NCI-H2029 (cell line): ENCODE results near the gene CDK18.
A peak's percentile ranks its signal among the peaks of the same experiment; 100 is the strongest.
"Not testable (repeated sequence)": the region's sequence is repeated elsewhere in the genome, so short reads cannot be mapped to it uniquely, and the experiment has no call there.

ENCODE experiments used
- DNase-seq: peaks from one replicate; lab custom pipeline; 2025; lab: John Stamatoyannopoulos, UW

CDK18 gene

DNA sequence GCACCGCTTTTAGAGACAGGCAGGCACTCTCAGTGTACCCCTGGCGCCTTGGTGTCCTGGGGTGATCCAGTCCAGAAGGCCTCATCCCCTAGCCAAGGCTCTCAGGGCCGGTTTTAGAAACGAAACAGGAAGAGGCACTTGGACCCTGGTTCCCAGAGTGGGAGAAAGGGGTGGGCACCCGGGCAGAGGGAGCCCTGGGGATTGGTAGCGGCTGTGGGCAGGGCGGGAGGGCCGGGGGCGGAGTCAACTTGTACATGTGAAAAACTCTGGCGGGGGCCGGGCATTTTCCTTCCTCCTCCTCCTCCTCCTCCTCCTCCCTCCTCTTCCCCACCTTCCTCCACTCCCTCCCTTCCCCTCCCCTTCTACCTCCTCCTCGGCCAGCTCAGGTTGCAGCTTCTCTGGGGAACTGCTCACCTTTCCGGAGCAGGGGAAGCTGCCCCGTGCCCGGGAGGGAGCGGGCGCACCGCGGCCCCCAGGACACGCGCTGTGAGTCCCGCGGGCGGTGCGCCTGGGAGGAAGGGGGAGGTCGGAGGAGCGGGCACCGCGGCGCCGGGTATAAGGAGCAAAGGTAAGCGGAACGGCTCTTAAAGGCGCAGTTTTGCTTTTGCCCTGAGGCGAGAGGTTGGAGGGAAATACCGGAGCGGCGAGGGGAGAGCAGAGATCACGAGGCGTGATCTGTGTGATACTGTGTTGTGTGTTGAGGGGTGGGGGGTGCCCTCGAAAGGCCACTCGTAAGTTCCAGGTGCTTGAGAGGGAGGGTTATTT, at the start of gene CDK18:
Gene CDK18 (plus strand): TSS at position 359 of the 765 bp plus-strand sequence. CDS start 18,499 bp downstream, outside the sequence.
- DNase-seq, result peak; percentile 89

DNA sequence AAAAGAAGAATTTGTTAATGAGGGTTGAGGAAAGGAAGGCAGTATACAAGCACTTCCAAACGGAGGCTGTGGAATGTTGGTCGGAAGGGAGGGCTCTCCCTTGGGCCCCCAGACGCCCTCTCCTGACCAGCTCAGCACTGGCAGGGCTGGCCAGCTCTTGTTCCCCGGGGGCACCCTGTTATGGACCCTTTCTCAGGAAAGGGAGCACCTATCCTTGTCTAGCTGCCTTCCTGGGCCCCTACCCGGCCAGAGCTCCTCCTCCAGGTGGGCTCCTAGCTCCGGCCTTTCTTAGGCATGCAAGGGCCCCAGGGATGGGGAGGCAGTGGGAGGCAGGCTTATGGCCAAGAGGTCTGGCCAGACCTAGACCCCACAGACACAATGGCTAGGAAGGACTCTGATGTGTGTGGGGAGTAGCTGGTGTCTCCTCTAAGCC, 49.5 kb upstream of the CDK18 start:
- DNase-seq, result no peak

GRCh38 chr1:205455581-205456382, 48.7 kb upstream of the CDK18 start, which contains the start of gene BLACAT1:
BLACAT1 (minus strand) TSS chr1:205456045.
- no peak for DNase-seq

GRCh38 chr1:205456383-205456867, 48.0 kb upstream of the CDK18 start:
- peak; percentile 11 for DNase-seq

GRCh38 chr1:205456868-205457745, 47.4 kb upstream of the CDK18 start:
- DNase-seq, result peak; percentile 47

GRCh38 chr1:205458777-205459566, 45.5 kb upstream of the CDK18 start:
- no peak for DNase-seq

DNA sequence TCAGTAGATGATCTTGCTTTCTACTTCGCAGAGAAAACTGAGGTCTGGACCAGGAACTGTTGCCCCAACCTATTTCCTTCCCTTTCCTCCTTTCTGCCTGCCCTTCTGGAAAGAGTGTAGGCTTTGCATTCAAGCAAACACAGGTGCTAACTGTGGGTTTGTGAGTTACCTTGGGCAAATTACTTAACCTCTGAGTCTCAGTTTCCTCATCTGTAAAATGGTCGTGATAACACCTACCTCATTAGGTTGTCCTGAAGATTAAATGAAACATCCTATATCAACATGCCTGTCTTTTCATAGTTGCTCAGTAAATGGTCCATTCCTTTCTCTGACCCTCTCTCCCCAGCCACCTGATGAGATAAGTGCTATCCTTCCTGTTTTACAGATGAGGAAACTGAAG, 39.1 kb upstream of the CDK18 start:
- no peak for DNase-seq

DNA sequence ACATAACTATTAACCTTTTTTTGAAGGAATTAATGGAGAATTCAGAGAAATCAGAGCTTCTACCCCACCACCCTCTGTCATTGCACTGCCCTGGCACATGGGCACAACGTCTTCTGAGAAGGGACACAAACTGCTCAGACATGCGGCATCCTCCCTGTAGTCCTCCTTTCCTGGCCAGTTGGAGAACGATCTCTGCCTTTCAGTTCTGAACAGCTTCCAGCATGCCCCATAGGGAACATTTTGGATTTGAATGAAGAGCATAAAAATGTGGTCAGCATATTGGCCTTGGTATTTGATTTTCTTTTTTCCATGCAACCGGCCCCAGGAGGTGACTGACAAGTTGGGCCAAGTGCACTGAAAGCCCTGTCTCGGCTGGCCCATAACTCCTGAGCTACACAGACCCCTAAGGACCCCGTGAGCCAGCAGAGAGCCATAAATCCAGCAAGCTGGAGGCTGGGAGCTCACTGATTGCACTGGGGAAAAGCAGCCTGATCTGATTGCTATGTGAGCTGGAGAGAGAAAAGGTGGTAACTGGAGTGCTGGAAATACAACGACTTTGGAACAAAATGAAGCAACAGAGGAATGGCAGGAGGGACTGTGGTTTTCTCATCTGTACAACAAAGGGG, 37.8 kb upstream of the CDK18 start:
- DNase-seq, result no peak

- DNase-seq, result no peak
Measured at GRCh38 chr1:205470131-205470530, 34.3 kb upstream of the CDK18 start.

DNA sequence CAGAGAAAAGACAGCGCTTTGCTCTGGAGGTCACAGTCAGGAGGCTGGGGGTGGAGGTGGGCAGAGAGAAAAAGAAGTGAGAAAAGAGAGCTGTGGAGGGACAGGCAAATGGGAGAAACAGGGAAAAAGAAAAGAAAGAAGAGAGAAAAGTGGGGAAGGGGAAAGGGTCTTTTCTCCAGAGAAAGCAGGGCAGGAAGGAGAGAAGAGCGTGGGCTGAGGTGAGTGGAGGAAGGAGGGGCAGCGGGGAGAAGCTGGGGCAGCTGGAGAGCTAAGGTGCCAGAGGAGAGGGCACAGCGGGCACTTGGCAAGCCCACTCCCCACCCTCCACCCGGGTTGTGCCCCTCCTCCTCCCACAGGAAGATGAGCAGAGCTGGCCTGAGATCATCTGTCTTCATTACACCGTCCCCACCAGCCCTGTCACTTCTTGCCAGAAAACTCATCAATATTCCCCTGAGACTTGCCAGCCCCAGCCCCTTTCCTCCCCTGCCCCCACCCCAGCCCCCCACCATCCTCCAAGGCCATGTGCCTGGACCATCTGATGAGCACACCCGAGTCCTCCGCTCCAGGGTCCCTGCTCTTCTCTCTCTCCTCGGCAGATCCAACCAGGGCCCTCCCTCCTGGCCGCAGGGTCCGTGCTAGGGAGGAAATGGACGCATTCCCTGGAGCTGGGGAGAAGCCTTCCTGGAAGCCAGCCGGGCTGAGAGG, 31.6 kb upstream of the CDK18 start:
- DNase-seq, result no peak

DNA sequence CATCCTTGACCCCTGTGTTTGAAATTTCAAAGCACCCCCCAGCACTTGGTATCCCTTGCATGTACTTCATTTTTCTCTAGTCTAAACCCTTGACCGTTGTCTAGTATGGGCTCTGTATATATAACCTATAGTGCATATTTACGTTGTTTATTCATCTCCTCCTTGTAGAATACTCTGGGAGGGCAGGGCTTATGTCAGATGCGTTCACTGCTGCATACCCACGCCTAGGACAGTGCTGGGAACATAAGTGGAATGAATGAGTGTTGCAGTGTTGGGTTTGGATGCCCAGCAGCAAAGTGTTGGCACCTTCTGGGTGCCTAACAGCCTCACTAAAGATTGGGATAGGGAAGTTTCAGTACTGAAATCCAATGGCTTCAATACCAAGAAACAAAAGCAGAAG, 31.0 kb upstream of the CDK18 start:
- DNase-seq, result no peak

GRCh38 chr1:205473966-205474365, 30.5 kb upstream of the CDK18 start:
- DNase-seq, result no peak

- DNase-seq, result no peak
Measured at GRCh38 chr1:205474571-205474970, 29.9 kb upstream of the CDK18 start.

GRCh38 chr1:205475855-205476254, 28.6 kb upstream of the CDK18 start:
- no peak for DNase-seq

DNA sequence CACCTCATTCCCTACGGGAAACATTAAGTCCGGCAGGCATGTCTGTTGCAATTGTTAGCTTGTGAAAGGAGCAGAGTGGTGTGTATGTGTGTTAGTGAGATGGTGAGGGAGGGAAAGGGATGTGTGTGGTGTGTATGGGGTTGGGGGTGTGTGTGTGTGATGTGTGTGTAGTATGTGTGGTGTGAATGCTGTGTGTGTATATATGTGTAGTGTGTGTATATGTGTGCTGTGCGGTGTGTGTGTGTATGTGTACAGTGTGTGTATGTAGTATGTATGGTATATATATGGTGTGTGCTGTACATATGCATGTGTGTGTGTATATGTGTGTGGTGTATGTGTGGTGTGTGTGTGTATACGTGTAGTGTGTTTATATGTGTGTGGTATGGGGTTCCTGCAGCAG, 27.8 kb upstream of the CDK18 start:
- no peak for DNase-seq

DNA sequence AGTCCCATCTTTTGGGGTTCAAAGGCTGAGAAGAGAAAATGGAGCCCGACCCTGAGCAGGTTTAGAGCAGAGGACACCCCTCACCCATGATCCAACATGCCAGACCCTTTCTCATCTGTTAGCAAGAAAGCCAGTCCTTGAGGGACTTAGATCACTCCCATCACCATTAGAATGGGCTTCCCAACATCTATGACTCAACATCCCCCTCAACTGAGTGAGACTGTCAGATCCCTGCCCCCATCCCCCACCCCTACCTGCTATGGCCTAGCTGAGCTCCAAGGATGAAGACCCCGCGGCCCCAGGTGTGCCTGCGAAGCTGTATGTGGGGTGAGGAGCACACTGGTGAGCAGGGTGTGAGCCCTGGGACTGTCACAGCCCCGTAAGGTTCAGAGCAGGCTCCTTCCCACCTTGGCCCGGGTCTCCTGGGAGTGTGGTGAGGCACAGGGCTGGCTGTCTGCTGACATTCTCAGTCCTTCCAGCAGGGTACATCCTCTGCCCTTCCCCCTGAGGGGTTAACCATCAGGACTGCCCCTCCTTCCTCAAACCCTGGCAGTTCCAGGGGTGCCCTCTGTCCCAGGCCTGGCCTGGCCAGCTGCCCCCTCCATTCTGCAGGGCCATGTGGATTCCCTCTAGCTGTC, 27.2 kb upstream of the CDK18 start:
- DNase-seq, result no peak

- DNase-seq, result peak; percentile 88
Measured at GRCh38 chr1:205477759-205478247, 26.7 kb upstream of the CDK18 start.

- not testable (repeated sequence) for DNase-seq
Measured at GRCh38 chr1:205478985-205479384, 25.5 kb upstream of the CDK18 start.

GRCh38 chr1:205480349-205480985, 24.0 kb upstream of the CDK18 start:
- DNase-seq, result no peak
